HUES48 (cell line): ENCODE data around the gene NUDT3.

Source experiments
- H3K27ac ChIP-seq: one replicate; pipeline ENCODE4 v1.7.0; 2013; ENCODE audit warnings: low read depth, low read length, inconsistent platforms
- H3K27me3 ChIP-seq: 2 replicates; pipeline ENCODE4 v1.6.1; 2013; ENCODE audit warnings: mild to moderate bottlenecking, low read length; ENCODE audit not compliant: control insufficient read depth, insufficient read depth
- H3K36me3 ChIP-seq: 2 replicates; pipeline ENCODE4 v1.6.1; 2013; ENCODE audit warnings: low read length; ENCODE audit not compliant: control insufficient read depth, insufficient read depth
- H3K4me1 ChIP-seq: 2 replicates; pipeline ENCODE4 v1.6.1; 2013; ENCODE audit warnings: mild to moderate bottlenecking, low read length; ENCODE audit not compliant: control insufficient read depth, insufficient read depth
- H3K4me3 ChIP-seq: 2 replicates; pipeline ENCODE4 v1.5.1; 2013; ENCODE audit warnings: mild to moderate bottlenecking, low read depth, low read length
- H3K9ac ChIP-seq: 2 replicates; pipeline ENCODE4 v1.6.1; 2013; ENCODE audit warnings: mild to moderate bottlenecking, low read depth, low read length, moderate library complexity
- H3K9me3 ChIP-seq: 2 replicates; pipeline ENCODE4 v1.6.1; 2013; ENCODE audit warnings: low read length; ENCODE audit not compliant: control insufficient read depth, insufficient read depth

Gene NUDT3

DNA sequence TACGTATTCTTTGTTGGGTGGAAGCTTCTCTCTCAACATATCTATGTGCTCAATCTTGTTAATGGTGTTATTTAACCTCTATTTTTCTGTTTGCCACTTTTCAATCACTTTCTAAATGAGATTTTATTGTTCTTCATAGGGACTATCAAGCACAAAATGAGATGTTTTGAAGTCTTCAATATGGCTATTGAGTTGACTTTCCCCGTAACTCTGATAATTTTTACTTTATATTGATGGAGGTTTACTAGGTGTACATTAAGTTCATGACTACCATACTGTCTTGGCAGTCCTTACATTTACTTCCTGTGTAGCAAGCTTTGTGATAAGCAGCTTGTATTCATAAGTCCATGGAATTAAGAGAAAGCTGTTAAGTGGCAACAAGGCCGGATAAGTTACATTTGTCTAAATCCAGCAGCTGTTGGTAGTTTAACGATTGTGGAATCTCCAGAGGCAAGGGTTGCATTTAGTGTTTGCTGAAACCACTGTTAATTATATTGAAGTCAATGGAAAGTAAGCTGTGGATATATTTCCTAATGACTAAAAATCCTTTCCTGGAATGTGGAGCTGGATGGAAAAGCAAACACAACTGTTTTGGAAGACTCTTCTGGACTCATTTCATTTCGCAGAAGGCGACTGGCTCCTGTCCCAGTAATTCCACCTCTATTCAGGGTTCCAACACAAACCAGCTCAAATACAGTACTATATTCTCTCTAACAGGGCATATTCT lies 86.3 kb downstream of the NUDT3 start:
- no peaks in the 10 kb centered on the region for H3K9me3 ChIP-seq
- no peak overlapping the region for H3K9ac ChIP-seq
- H3K4me3 ChIP-seq, result no peak overlapping the region
- no peaks in the 10 kb centered on the region for H3K36me3 ChIP-seq
- no peaks in the 10 kb centered on the region for H3K4me1 ChIP-seq
- H3K27ac ChIP-seq, result no peak overlapping the region
- no peaks in the 10 kb centered on the region for H3K27me3 ChIP-seq

DNA sequence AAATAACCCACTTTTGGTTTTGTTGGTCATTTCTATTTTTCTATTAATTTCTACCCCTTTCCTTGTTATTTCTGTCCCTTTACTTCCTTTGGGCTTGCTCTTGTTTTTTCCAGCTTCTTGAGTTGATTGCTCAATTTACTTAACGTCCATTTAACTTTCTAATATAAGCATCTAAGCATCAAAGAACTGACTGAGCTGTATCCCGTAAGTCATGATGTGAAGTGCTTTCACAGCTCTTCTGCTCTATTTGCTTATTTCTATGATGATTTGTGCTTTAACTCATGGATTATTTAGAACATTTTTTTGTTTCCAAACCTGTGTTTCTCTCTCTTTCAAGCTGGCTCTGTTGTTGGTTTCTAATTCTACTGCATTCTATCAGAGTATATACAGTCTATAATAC lies 87.0 kb downstream of the NUDT3 start:
- H3K4me1 ChIP-seq, result no peaks in the 10 kb centered on the region
- no peaks in the 10 kb centered on the region for H3K36me3 ChIP-seq
- H3K4me3 ChIP-seq, result no peak overlapping the region
- H3K9me3 ChIP-seq, result no peaks in the 10 kb centered on the region
- no peak overlapping the region for H3K27ac ChIP-seq
- H3K9ac ChIP-seq, result no peak overlapping the region
- no peaks in the 10 kb centered on the region for H3K27me3 ChIP-seq

DNA sequence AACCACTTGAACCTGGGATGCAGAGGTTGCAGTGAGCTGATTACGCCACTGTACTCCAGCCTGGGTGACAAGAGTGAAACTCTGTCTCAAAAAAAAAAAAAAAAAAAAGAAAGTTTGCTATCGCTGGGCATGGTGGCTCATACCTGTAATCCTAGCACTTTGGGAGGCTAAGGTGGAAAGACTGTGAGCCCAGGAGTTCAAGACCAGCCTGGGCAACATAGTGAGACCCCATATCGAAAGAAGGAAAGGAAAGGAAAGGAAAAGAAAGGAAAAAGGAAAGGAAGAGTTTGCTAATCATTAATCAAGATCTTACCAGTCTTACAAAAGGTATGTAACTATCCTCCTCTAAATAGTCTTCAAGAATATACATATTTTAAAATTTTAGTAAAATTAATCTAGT lies 88.3 kb downstream of the NUDT3 start:
- no peaks in the 10 kb centered on the region for H3K4me1 ChIP-seq
- no peak overlapping the region for H3K4me3 ChIP-seq
- no peak overlapping the region for H3K9ac ChIP-seq
- no peaks in the 10 kb centered on the region for H3K36me3 ChIP-seq
- H3K9me3 ChIP-seq, result no peaks in the 10 kb centered on the region
- no peak overlapping the region for H3K27ac ChIP-seq
- no peaks in the 10 kb centered on the region for H3K27me3 ChIP-seq

DNA sequence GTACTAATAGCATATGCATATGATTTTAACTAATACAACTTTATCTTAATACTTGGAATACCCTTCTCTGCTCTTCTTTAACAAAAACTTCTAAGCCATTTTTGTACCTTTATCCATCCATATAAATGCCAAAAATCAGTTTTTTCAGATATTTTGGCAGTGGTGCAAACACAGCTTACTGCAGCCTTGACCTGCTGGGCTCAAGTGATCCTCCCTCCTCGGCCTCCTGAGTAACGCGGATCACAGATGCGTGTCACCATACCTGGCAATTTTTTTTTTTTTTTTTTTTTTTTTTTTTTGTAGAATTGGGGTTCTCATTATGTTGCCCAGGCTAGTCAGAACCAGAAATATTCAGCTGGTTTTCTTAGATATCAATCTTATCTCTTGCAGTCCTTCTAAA lies 89.5 kb downstream of the NUDT3 start:
- no peaks in the 10 kb centered on the region for H3K27me3 ChIP-seq
- H3K27ac ChIP-seq, result no peak overlapping the region
- no peaks in the 10 kb centered on the region for H3K9me3 ChIP-seq
- no peak overlapping the region for H3K9ac ChIP-seq
- H3K4me1 ChIP-seq, result no peaks in the 10 kb centered on the region
- H3K4me3 ChIP-seq, result no peak overlapping the region
- no peaks in the 10 kb centered on the region for H3K36me3 ChIP-seq

DNA sequence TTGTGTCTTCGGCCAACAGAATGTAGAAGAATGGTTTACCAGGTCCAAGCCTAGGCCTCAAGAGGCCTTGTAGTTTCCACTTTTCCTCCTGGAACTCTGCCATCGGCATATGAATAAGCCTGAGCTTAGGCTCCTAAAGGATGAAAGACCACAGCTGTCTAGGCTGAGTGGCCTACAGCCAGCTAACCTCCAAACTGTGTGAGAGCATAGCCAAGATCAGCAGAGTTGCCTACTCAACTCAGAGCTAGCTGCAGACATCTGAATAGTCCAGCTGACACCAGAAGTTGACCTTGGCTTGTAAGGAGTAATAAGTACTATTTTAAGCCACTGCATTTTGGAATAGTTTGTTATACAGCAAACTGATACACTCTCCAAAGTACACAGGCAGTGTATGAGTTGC lies 91.1 kb downstream of the NUDT3 start:
- no peaks in the 10 kb centered on the region for H3K36me3 ChIP-seq
- H3K27me3 ChIP-seq, result no peaks in the 10 kb centered on the region
- H3K4me3 ChIP-seq, result no peak overlapping the region
- H3K9me3 ChIP-seq, result no peaks in the 10 kb centered on the region
- H3K4me1 ChIP-seq, result no peaks in the 10 kb centered on the region
- H3K27ac ChIP-seq, result no peak overlapping the region
- no peak overlapping the region for H3K9ac ChIP-seq

DNA sequence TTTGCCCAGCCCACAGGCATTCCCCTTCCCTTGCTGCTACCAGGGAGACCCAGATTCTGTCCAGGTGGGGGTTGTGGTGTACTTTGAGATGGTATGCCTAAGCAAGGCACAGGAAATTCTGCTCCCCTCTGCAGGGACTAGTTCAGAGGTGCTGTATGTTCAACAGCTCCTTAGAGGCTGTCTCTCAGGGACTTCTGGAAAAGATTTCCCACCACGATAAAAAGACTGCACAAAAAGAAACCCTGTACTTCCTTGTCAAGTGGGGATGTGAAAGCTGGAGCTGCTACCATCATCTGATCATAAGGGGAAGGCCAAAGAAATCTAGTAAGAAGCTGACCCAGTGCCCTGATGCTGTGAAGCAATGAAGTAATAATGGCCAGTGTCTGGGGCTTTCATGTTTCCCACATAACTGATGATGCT lies 92.1 kb downstream of the NUDT3 start:
- Histone ChIP-seq H3K9me3 (no peaks in the 10 kb centered on the region), H3K9ac (no peak overlapping the region), H3K36me3 (no peaks in the 10 kb centered on the region), H3K27me3 (no peaks in the 10 kb centered on the region), H3K27ac (no peak overlapping the region), H3K4me1 (no peaks in the 10 kb centered on the region), H3K4me3 (no peak overlapping the region)

DNA sequence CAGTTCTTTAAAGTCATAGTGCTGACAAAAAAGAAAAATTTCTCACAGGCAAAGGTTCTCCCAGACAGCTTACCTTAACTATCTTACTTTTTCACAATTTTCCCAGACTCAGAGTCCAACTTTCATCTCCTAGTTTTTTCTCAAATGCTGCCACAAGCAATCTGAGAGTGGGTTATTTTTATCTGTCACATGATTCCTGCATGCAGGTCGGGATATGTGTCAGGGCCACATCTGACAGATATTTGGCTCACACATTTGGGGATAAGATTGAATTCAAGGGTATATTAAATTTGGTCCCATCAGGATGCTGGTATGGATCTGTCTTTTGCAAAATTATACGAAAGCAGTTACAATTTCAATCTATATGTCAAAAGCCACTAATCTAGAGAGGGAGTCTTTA lies 93.5 kb downstream of the NUDT3 start:
- Histone ChIP-seq H3K27me3 (no peaks in the 10 kb centered on the region), H3K36me3 (peaks cover 1% of the 10 kb centered on the region; the same call in 1 of the 2 replicates), H3K4me1 (no peaks in the 10 kb centered on the region), H3K27ac (no peak overlapping the region), H3K4me3 (no peak overlapping the region), H3K9me3 (no peaks in the 10 kb centered on the region), H3K9ac (no peak overlapping the region)

DNA sequence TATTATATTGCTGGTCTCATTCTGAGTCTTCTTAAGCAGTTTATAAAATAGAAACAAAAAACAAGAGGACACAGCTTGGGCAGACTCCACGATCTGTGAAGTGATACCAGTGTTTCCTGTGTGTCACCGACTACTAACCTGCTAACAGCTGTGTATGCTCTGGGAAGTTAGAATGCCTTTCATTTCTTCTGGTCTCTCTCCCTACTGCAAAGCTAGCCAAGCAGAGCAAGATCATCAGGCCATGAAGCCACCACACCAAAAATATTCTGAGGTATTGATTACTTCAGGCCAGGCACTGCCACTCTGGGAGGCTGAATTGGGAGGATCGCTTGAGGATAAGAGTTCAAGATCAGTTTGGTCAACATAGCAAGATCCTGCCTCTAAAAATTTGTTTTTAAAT lies 96.7 kb downstream of the NUDT3 start:
- Histone ChIP-seq H3K27ac (no peak overlapping the region), H3K36me3 (peaks cover 22% of the 10 kb centered on the region), H3K27me3 (no peaks in the 10 kb centered on the region), H3K9ac (no peak overlapping the region), H3K4me3 (no peak overlapping the region), H3K4me1 (no peaks in the 10 kb centered on the region), H3K9me3 (no peaks in the 10 kb centered on the region)

DNA sequence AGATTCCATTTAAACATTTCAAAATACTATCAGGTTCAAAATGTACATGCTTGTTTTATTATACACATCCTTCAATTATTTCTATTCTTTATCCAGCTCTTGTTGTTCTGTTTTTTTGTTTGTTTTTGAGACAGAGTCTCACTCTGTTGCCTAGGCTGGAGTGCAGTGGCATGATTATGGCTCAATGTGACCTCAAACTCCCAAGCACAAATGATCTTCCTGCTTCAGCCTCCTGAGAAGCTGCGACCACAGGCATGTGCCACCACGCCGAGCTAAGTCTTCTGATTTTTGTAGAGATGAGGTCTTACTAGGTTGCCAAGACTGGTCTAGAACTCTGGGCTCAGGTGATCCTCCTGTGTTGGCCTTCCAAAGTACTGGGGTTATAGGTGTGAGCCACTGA lies 99.5 kb downstream of the NUDT3 start:
- Histone ChIP-seq H3K9ac (no peak overlapping the region), H3K36me3 (peaks cover 27% of the 10 kb centered on the region), H3K9me3 (no peaks in the 10 kb centered on the region), H3K27me3 (no peaks in the 10 kb centered on the region), H3K27ac (no peak overlapping the region), H3K4me3 (no peak overlapping the region), H3K4me1 (no peaks in the 10 kb centered on the region)

DNA sequence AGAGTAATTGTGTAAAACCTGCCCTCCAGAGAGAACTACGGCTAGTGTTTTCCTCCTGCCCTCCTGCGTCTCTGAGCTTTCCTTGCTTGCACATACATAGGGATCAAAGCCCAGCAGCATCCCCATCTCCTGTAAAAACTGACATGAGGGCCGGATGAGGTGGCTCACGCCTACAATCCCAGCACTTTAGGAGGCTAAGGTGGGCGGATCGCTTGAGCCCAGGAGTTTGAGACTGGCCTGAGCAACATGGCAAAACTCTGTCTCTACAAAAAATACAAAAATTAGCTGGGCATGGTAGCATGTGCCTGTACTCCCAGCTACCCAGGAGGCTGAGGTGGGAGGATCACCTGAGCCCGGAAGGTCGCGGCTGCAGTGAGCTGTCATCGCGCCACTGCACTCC lies 103.3 kb downstream of the NUDT3 start:
- Histone ChIP-seq H3K27me3 (no peaks in the 10 kb centered on the region), H3K36me3 (peaks cover 35% of the 10 kb centered on the region), H3K4me3 (no peak overlapping the region), H3K4me1 (no peaks in the 10 kb centered on the region), H3K9me3 (no peaks in the 10 kb centered on the region), H3K9ac (no peak overlapping the region), H3K27ac (no peak overlapping the region)

DNA sequence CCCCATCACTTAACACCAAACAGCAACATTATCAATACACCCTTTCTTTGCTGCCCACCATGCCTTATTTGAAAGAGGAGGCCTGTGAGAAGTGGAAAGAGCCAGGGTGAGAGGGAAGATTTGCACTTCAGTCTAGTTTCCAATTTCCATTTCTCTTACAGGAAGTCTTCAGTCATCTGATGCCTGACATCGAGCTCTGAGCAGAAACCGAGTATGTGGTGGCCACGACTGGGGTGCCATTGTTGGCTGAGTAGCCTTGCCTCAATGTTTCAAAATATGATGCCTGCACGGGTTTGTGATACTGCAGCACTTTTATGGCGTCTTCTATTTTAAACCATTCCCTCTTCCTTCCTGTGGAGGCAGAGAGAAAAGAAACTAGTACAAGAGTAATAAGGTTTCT lies 103.9 kb downstream of the NUDT3 start:
- no peak overlapping the region for H3K4me3 ChIP-seq
- no peaks in the 10 kb centered on the region for H3K27me3 ChIP-seq
- H3K27ac ChIP-seq, result no peak overlapping the region
- peaks cover 34% of the 10 kb centered on the region for H3K36me3 ChIP-seq
- no peak overlapping the region for H3K9ac ChIP-seq
- no peaks in the 10 kb centered on the region for H3K4me1 ChIP-seq
- no peaks in the 10 kb centered on the region for H3K9me3 ChIP-seq
